Stimulated activated CD4-positive, alpha-beta T cell treated with anti-CD3 and anti-CD28 coated beads, Interleukin-4, amount 100 ng/mL, for 4 hours (primary cell): ENCODE results near the gene CXCR6.

Source experiments
- DNase-seq, 2 experiments: peaks; one replicate each; pipeline ENCODE4 v3.0.0-alpha.2; 2020

The CXCR6 gene

DNA sequence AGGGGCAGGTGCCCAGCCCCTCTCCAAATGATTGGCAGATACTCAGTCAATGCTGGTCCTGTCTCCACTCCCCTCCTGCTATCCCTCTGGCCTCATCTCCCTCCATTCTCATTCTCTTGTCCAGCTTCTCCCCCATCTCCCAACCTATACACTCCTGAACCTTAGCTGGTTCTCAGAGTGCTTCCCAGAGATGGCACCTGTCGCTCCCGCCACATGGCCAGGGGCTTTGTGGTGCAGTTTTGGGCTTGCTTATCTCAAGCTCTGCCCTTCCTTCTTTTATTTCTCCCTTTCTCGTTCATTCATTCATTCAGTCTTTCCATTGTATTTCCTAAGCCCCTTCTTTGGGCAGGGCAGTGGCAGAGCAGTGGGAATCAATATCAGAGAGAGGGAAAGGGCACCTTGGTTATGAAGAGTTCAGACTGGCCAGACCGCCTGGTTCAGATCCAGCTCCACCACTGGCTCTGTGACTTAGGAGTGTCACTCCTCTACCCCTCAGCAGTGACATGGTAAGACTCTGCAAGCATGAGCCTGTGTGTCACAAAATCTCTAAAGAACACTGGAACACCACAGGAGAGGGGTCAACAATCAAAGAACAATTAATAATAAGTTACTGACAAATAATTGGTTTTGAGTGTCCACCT is 20.2 kb upstream of the CXCR6 start:
- DNase-seq: no peak

DNA sequence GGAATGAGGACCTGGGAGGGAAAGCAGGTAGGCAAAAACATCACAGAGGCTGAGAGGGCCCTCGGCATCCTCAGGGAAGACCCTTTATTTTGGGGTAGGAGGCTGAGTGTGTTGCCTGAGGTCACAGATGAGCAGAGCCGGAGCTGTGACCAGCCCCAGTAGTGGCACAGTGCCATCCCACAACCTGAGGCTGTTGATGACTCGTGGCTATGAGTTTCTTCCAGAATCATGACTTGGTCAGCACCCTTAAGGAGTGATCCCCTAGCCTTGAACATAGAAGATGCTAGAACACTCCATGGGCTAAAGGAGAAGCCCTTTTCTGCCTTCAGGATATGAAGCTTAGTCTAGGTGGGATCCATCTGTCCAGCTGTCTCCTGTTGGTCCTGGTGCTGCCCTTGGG is 19.5 kb upstream of the CXCR6 start:
- no peak for DNase-seq

DNA sequence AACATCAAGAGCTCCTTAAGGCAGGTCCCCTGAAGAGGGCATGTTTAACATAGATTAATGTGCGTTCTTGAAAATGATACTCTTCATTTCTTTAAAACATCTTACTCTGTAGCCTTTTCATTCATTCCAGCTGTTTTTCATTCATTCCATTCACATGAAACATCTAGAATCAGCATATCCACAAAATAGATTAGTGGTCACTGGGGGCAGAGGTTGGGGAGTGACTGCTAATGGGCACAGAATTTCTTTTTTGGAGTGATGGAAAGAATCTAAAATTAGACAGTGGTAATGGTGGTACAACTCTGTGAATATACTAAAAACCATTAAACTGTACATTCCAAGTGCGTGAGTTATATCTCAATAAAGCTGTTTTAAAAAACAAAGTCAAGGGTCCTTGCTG is 15.4 kb upstream of the CXCR6 start:
- no peak for DNase-seq

DNA sequence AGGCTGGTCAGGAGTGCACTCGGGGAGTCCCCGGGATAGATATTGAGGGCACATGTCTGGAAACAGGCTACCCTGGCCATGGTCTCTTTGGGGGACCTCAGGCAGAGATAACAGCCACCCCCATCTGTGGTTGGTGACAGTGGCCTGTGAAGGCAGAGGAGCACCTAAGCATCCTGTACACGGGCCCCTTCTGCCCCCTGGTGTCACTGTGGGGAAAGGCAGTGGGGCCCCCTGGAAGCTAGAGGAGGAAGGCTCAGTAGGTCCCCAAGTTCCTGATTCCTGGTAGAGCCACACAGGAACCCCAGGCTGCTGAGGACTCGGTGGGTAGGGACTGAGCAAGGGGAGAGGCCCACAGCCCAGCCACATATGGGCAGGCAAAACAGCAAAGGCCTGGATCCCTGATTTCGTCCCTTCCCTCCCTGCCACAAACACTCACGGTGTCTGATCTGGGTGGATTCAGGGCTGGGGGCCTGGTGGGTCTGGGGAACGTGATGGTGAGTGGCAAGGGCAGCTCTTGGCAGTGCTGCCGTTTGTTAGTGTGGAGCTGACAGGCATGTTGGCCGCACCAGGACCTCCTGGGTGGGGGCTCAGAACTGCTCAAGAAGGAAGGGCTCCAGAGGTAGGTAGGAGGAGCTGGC is 14.1 kb upstream of the CXCR6 start:
- DNase-seq: peak; percentile 48 to 63

DNA sequence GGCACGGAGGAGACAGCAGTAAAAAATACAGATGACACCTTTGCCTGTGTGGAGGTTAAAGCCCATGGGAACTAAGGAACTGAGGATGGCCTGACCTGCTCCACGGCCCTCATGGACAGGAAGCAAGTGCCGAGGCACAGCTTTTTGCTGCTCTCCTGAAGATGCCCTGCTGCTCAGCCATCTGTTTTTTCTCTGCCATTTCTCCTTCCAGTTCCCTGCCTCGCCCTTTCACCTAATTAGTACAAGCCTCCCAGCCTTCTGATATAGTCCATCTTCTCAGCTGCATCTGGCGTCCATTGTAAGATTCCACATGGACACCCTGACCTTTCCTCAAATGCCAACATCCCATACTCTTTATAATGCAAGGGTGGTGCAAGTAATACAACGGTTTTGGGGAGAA is 11.8 kb upstream of the CXCR6 start:
- DNase-seq: no peak

DNA sequence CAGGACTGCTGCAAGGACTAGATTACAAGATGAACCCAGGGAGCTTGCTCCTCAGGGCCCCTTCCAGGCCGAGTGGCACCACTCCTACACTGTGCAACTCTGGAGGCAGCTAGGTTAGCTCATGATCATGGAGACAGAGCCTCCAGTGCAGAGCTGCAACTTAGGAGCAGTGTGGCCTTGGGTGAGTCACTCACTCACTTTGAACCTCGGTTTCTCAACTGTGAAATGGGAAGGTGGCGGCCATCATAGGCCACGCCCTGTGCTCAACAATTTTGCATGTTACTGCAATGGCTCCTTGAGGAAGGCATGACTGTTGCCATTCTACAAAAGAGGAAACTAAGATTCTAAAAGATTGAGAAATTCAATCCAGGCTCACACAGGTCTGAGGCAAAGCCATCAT is 11.2 kb upstream of the CXCR6 start:
- DNase-seq: no peak

DNA sequence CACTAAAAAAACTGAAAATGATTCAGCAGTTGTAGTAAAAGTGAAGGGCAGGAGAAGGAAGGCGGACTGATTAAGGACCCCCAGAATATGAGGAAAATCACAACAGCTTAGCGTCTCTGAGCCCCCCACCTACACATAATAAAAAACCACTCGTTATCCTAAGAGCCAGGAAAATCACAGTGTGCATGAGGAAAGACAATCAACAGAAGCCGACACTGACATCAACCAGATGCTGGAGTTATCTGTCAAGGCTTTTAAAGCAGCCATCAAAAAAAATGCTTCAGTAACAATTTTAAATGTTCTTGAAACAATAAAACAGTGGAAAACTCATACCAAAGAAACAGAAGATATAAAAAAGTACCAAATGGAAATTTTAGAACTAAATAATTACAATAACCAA is 9.7 kb upstream of the CXCR6 start:
- no peak for DNase-seq

DNA sequence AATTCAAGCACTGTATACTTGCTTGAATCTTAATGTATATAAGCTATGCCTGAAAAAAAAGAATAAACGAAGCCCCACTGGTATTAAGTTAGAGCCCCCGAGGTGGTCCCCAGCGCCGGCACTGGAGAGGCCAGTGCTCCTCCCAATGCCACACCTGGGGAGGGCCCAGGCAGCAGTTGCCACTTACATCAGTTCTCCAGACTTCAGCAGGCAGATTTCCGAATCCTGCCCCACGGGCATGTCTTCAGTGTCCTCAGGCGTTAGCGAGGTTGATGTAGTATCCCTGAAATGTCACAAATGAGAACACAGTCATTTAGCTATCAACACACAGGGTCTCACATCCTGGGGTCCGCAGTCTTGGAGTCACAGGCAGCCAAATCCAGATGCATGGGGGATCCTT is 7.0 kb upstream of the CXCR6 start:
- DNase-seq: no peak

DNA sequence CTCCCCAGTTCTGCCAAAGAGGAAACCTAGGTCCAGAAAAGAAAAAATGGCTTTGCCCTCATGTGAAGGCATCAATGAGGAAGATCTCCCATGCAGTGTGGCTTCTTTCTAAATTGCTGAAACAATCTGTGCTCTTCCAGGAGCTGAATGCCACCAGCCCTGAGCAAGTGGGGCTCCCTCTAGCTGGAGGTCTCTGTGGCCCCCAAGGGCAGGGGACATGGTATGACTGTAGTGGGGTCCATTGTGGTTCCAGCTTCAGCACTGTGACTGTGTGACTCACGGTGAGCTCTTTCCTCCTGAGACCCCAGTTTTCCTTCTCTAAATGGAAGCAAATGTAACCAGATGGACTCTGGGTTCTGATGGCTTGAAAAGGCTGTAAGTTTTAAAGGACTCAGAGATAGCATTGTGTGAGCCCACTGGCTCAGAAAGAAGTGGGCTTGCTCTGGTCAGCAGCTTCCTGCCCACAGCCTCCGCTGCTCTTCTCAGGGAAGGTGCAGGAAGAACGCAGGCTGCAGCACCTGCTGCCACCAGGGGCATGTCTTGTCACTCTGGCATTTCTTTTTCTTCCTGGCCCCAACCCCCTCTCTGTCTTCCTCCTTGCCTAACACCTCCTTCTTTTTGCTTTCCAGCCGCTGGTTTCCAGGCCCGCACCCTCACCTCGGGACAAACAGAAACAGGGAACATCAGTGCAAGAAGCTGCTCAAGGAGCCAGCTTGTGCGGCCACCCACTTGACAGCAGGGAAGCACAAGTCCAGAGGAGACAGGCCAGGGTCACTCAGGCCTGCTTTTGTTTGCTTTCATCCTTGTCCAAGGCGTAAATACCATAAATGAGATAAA is 5.8 kb upstream of the CXCR6 start:
- DNase-seq: no peak

DNA sequence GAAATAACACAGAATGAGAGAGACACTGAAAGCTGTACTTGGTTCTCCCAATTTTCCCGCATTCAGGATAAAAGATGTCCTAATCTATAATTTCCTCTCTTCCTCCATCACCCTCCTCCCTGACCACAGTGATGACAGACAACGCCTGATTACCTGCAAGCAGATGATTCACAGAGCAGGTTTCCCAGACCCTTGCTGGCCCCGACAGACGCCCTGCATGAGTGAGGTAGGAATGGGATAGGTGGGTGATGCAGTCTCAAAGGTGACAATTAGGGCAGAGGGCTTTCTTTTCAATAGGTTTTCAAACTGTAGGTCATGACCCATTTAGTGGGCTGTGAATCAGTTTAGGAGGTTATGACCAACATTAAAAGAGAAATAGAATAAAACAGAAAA is 5.2 kb upstream of the CXCR6 start:
- no peak for DNase-seq

DNA sequence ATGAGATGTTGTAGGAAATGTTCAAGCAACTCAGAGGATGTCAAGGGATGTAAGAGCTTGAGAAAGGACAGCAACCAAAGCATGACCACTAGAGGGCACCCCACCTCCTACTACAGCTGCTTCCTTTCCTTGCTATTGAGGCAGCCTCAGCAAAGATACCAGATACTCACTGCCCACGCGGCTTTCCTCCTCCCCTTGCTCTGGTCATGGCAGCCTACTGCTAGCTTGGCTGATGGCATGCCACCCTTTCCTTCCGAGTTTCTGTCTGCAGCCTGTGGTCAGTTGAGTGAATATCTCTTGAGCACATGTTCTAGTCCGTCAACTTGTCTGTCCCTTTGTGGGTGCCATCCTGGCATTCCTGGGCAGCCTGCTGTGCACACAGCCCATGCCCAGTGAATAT is 4.4 kb upstream of the CXCR6 start:
- peak; percentile 77 to 81 for DNase-seq

DNA sequence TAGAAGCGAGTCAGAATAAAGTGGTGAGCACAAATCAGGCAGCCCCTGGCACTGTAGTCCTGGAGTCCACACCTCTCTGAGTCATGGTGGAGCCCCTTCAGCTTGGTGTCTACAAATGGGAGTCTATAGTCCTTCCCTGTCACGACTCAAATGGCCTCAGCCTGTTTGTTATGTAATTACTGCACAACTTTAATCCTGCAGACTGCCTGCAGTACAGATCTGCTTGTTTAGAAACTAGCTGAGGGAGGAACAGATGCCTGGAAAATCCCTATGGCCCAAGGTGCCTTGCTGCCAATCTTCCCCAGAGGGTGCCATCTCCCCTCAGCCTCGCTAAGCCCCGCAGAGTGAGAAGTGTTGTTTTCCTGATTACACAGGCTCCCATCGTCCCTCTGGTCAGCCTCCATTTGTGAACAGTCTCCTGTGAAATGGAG is 3.9 kb upstream of the CXCR6 start:
- DNase-seq: no peak

DNA sequence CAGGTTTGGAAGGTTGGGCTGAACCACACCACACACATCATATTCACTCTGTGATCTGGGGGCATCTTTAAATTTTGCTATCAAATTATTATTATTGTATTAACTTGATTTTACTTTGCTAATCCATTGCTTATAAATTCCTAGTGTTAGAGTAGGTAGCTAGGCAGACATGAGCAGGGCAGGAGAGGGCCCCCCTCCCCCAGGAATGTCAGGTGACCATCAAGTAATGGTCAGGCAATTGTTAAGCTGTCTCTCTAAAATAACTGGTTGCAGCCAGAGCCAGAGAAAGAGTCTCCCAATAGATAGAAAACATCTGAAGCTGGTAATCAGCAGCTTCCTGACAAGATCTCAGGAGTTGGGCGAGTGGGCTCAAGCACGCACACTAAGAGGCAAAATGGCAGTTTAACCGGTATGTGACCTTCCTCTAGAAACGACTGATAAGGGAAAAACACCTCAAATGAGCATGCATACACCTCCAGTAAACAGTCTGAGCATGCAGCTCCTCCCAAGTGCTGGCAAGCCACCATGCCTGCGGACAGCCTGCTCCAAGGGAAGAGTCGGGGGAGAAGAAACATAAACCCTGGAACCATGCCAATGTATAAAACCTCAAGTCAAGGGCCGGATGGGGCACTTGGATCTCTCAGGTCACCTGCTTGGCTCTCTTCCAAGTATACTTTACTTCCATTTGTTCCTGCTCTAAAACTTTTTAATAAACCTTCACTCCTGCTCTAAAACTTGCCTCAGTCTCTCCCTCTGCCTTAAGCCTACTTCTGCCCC is 3.1 kb upstream of the CXCR6 start:
- DNase-seq: no peak

DNA sequence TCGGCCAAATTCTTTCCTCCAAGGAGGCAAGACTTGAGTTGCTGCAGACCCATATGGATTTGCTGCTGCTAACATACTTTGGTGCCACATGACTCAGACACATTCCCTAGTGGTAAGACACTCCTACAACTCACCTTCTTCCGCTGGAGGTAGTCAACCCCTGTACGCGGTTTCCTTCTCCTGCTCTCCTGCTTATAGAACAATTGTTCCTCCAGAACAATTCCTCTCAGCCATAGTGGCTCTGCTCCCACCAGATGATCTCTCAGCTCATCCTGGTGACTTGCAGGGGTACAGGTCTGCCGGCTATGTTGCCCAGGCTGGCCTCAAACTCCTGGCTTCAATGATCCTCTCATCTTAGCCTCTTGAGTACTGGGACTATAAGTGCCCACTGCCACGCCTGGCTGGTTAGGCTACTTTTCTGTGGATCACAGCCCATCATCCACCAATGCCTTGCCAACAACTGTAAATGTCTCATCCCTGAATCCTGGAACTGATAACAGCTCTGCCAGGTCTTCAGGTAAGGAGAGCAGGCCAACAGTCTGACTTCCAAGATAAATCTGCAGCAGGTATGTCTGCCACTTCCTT is 2.4 kb upstream of the CXCR6 start:
- no peak for DNase-seq

DNA sequence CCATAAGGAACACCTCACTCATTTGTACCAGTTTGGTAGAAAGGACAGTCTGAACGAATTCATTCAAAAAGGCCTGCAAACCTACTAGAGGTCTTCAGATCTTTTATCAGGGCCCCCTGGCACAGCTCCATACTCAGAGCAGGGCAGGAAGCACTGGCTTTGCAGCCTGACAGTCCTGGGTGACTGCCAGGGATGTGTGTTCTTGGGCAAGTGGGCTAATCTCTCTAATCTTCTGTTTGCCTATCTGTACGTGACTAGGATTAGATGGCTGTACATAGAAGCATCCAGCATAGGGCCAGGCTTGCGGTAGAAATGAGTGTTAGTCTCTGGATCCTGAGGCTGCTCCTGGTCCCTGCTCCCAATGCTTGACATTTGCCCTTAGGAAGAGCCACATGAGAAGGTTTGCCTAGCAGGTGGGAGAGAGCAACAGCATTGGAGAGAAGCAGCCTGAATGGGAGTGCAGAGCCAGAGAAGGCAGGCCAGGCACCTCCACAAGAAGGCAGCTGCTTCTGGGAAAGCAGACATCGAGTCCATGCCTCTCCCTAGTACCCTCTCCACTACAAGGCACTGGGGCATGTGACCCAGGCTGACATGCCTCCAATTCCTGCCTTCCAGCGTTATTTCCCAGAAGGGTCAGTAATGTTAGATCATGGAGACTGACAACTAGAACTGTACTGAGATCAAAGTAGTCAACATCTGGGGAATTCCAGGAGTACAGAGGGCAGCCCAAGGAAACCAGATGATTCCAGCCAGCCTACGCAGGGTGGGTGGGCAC is 1.0 kb upstream of the CXCR6 start:
- DNase-seq: no peak

DNA sequence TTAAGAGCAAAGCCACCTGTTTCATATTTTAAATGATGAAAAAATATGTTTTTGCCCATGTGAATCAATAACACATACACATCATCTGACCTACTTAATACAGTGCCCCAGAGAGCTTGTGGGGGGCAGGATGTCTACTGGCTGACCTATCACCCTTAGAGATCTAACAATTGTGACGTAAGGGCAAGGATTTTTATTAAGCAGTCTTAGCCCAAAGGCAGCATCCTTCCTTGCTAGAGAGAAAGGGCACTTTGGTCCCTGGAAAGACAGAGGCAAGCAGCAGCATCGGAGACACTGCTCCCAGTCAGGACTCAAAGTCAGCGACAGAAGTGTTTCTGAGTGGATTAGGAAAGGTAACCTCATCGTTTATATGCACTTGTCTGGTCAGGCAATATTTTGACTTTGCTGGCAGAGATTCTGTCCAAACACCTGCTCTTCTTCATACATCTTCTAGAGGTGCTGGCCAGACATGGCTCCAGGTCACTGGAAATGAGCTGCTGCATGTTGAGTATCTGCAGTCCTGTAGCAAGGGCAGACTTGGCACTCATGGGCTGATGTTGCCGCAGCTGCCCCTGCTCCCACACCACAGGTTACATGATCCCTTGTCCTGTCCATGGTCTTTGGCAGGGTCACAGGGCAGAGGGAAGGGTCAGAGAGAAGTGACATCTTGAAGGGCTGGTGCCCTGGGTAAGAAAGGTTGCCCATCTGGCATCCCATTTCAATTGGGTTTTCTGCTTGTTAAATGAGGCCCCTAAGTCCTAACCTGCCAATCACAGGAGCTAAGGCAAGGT is 1.8 kb downstream of the CXCR6 start:
- DNase-seq: no peak

DNA sequence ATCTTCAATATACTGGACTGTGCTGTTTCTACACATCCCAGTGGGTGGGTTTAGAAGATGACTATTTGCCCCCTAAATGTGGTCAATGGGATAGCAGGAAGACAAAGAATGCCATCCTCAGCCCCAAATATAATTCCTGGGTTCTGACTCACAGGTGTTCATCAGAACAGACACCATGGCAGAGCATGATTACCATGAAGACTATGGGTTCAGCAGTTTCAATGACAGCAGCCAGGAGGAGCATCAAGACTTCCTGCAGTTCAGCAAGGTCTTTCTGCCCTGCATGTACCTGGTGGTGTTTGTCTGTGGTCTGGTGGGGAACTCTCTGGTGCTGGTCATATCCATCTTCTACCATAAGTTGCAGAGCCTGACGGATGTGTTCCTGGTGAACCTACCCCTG is 3.0 kb downstream of the CXCR6 start:
- DNase-seq: no peak

DNA sequence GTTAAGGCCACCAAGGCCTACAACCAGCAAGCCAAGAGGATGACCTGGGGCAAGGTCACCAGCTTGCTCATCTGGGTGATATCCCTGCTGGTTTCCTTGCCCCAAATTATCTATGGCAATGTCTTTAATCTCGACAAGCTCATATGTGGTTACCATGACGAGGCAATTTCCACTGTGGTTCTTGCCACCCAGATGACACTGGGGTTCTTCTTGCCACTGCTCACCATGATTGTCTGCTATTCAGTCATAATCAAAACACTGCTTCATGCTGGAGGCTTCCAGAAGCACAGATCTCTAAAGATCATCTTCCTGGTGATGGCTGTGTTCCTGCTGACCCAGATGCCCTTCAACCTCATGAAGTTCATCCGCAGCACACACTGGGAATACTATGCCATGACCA is 3.6 kb downstream of the CXCR6 start:
- no peak for DNase-seq

DNA sequence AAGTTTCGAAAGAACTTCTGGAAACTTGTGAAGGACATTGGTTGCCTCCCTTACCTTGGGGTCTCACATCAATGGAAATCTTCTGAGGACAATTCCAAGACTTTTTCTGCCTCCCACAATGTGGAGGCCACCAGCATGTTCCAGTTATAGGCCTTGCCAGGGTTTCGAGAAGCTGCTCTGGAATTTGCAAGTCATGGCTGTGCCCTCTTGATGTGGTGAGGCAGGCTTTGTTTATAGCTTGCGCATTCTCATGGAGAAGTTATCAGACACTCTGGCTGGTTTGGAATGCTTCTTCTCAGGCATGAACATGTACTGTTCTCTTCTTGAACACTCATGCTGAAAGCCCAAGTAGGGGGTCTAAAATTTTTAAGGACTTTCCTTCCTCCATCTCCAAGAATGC is 4.1 kb downstream of the CXCR6 start:
- no peak for DNase-seq

DNA sequence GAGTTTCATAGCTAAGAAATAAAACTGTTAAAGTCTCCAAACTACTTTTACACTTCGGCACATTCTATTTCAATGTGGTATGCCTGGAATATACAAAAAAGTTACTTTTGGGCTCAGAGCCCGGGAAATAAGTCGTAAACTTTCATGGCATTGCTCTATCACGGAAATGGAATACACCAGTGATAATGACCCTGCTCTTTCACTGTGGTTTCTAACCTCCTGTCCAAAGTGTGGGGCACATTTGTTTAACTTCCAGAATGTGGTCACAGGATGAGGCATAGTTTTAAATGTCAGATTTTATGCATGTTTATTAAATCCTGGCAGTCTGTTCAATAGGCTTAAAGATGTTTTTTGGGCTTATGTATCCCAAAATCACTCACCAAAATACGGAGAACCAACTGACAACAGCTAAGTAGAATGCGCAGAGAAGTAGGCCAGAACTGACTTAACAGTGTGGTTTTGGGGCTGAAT is 5.1 kb downstream of the CXCR6 start:
- DNase-seq: no peak

DNA sequence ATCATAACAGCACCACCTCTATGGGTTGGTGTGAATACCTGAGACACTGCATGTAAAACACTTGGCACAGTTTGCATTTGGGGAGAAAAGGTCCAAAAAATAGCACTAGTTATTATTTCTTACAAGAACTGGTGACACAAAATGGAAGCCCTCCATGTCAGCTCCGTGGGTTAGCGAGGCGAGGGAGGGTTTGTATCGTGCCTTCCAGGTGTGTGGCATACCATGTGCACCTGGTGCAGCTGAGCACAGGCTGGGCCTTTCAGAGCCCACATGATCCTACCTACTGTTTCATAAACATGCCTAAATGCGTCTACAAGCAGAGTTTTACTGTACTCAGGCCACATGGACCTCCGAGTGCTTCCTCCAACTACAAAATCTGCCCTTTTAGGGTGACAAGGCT is 5.6 kb downstream of the CXCR6 start:
- no peak for DNase-seq
